LNCAP (cell line): ENCODE measurements around the gene SMIM26.

Experiments used
- CTCF ChIP-seq: fragments of 450-650 bp; IDR thresholded peaks from 2 replicates; pipeline ENCODE4 v1.5.1; 2017; ENCODE audit warnings: mild to moderate bottlenecking

Gene SMIM26

GRCh38 chr20:18614244-18614643, 47.0 kb downstream of the SMIM26 start:
- no peak for TF ChIP-seq CTCF

- TF ChIP-seq CTCF, result no peak
These were observed 47.9 kb downstream of the SMIM26 start for GRCh38 chr20:18615020-18615650.
